ENCODE measurements around the gene DST.
"Not testable (repeated sequence)": the region's sequence is repeated elsewhere in the genome, so short reads cannot be mapped to it uniquely, and the experiment has no call there.

The DST gene

DNA sequence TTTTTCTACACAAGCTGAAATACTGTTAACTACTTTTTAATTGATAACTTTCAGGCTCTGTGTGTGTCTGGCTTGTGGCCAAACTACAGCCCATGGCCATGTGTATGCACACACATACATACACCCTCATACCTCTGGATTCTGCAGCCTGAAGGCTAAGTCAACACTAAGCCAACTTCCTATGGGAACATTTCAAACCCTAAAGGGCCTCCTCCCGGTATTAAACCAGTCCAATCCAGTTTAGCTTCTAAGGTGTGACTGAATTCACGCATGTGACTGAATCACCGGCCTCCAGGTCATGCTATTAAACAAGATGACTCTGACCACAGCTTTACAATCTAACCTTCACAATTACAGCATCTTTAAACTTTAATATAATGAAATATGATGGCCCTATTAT, 20.7 kb upstream of the DST start:
- peak; percentile 56 for DNase-seq (ENCODE audit: low read depth)

DNA sequence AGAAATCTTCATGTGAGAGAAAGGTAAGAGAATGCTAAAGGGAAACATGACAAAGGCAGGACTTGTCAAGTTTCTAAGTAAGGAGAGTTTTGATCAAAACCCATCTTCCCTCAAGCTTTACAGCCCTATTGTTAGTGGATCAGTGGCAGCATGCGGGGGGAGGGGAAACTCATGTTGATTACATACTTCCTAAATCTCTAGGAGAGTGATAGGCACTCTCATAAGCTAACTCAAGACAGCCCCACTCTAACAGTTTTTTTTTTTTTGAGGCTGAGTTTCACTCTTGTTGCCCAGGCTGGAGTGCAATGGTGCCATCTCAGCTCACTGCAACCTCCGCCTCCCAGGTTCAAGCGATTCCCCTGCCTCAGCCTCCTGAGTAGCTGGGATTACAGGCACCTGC, 18.6 kb upstream of the DST start:
- DNase-seq (ENCODE audit: low read depth), result not testable (repeated sequence)

DNA sequence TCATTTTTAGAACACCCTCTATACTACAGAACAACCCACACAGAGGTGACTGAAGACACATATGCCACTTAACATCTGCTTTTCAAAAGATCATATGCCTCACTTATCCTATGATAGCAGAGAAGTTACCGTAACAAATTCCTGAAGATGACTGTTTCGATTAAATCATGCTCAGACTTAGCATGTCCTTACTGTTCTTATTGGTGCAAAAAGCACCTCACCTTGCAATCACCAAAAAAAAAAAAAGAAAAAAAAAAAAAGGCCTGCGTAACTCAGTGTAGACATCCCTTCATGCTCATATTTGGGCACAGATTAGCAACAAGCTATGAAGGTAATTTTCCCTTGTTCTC, 17.7 kb upstream of the DST start:
- no peak for DNase-seq (ENCODE audit: low read depth)

DNA sequence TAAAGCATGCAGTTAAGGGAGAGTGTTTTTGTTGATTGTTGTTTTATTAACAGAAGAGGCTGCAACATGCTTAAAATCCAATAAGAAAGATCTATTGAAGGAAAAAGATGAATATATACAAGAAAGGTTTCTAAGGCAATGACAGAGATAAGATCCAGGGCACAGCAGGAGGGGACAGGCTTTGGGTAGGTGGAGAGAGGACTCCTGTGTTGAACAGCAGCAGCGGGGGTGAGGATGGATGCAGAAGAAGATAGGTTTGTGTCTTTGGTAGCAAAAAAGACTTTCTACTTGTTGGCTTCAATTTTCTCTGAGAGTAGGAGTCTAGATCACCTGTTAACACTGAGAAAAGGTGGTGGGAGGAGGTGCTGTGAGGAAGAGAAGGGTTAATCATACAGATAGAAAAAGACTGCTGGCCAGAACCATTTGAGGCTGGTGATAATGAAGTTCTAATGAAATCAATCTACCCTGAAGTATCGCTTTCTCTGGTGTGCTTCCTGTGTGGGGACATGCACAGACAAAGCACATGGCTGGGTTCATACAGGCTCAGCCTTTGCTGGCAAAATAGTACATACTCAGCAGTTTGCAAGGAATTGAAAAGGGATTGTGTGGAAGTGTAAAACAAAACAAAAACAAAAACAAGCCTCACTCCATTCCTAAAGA, 17.2 kb upstream of the DST start:
- DNase-seq (ENCODE audit: low read depth), result no peak

DNA sequence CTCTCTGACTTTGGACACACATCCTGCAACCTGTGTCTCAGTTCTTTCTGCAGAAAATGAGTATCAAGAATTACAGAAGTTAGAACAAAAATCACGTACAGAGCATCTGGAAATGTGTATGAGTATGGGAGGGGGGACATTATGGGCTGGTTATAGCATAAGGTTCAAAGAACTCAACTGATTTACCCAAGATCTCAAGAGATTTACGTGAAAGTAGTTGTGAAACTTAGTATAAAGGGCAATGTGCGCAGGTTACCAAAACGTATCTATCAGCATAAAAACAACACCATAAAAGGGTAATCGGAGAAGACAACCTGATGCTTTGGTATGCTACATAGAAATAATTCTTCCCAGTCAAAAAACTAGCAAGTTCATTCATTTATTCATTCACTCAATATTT, 15.6 kb upstream of the DST start:
- DNase-seq (ENCODE audit: low read depth), result no peak

DNA sequence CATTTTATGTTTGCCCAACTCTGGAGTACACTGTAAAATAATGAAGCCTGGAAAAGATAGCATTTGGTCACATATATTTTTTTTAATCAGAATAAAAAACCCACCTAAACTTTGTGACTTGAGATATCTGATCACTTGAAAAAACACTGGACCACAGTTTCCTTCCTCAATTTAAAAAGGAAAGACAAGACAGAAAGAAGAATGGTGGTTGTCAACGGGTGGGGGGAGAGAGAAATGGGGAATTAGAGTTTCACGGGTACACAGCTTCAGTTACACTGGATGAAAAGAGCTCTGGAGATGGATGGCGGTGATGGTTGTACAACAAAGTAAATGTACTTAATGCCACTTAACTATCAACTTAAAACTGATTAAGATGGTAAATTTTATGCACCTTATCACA, 14.7 kb upstream of the DST start:
- no peak for DNase-seq (ENCODE audit: low read depth)

DNA sequence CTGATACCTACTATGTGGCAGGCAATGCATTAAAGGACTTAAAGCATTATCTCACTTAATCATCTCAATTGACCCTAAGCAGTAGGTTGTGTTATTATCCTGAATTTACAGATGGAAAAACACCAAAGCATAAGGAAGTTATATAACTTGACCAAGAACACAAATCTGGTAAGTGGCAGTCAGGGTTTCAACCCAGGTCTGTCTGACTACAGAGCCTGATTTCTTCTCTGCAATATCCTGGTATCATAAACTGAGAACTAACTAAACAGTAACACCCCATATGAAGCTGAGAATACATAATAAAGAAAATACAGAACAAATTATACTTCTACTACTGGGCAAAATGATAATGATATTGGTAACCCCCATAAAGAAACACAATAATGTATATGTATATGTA, 13.8 kb upstream of the DST start:
- no peak for DNase-seq (ENCODE audit: low read depth)

DNA sequence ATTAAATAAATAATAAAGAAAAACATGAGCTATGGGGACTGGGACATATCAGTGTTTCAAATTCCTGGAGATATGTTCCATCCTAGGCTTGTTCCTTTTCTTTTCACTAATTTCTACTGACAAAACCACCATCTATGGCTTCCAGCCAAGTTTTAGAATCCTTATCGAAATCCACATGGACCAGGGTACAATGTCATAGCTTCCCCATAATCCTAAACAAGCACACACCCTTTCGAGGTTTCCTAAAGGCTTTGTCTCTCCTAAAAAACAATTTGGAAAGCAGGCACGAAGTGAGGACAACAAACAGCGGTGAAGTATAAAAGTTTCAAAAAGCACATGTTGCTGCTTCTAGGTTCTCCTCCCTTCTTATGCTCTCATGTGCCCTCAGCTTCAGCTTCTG, 13.3 kb upstream of the DST start:
- DNase-seq (ENCODE audit: low read depth), result no peak

DNA sequence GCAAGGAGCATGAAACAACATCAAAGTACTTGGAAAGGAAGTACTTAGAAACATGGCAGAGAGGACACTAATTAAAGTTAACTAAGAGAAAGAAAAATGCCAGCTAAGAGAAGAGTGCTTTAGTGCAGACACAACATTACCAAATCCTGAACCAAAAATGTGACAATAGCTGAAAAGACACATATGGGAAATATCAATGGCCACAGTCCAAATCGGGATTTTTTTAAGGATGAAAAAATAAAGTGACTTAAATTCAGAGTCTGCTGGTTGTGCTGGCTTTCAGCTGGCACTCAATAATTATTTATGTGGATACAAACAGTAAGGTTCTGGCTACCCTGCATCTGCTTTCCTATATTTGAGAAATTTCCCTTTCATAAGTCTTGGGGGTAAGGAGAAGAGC, 12.6 kb upstream of the DST start:
- no peak for DNase-seq (ENCODE audit: low read depth)

DNA sequence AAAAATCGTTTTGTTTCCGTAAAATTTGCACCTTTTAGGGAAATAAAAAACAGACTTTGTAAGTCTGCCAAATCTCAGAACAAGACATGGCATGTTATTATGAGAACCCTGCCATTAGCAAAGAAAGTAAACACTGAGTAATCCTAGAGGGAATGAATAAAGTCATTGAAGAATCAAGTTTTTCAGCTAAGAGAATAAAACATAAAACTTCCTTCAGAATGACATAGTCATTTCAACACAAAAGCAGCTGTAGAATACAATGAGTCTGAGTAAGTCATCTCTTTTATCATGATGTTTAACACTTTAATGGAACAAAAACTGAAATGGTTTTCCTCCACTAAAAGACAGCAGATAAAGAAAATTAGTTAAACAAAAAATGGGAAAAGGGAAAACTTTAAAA, 10.3 kb upstream of the DST start:
- peak; percentile 65 for DNase-seq (ENCODE audit: low read depth)

DNA sequence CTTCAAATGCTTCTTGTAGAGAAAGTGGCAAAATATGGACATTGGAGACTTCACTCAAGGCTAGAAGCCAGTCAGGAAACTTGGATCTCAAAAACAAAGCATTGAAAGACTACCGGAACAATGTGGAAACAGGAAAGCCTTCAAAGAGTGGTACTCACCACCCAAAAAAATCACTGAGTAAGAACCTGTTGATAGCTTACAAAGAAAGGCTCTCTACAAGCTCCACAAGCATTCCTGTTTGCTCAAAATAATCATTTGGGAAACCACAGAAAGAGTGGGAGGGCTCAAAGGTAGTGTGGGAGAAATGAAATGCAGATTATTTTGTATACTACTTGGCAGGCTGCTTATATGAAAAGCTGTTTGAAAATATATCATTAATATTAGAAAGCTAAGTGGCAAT, 9.5 kb upstream of the DST start:
- no peak for DNase-seq (ENCODE audit: low read depth)

DNA sequence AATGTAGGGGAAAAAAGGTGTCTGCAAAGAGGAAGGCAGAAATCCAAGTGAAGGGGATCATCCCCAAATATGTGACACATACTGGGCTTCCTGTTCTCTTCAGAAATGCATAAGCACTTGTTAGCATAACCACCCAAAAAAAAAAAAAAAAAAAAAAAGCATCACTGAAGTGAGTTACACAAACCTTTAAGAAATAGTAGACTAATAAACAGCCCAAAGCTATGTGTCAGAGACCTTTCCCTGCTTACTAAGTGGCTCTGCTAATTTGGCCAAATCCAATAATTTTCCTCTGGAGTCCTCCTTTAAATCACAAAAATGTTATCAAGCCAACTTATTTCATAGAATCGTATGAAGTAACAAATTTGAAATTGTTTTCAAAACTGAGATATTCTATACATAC, 7.5 kb upstream of the DST start:
- peak; percentile 59 for DNase-seq (ENCODE audit: low read depth)

DNA sequence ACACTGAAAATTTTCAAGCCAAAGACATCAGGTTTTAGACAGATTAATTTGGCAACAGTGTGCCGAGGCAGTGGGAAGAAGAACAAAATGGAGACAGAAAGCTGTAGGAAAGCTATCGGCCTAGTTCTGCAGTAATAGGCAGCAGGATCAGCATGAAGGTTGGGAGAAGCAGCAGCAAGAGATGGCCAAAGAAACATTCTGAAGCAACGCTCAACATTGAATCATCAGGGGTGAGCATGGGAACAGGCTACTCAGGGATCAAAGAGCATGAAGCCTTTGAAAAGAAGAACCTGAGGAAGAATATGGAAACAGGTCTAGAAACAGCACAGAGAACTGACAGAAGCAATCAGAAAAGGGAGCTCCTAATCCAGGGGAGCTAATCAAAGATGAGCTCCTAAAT, 7.1 kb upstream of the DST start:
- peak; percentile 56 for DNase-seq (ENCODE audit: low read depth)

DNA sequence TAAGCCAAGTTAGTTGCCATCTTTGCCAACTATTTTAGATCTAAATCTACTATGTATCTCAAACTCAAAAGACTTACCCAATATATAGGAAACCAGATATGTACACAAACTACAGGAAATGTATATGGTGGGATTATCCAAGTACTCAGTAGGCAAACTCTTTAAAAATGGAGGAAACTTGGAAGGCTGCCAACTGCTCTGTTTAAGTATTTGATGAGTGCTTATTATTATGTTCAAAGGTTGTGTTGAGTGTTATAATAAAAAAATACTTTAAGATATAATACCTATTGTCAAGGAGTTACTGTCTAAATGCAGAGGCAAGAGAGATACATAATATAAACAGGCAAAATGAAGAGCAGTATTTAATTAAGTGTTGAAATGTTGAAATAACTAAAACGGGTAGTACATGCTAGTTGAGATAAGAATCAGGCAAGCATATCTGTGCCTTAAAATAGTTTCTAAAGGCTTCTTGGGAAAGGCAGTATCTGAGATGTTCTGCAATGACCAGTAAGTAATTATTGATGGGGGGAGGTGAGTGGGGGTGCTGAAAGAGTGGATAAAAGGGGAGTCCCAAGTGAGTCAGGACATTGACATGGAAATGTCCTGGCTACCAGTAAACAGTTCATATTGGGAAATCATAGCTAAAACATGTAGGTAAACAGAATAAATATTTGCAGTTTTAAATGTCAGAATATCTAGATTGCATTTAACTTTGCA, 6.5 kb upstream of the DST start:
- DNase-seq (ENCODE audit: low read depth), result peak; percentile 29

DNA sequence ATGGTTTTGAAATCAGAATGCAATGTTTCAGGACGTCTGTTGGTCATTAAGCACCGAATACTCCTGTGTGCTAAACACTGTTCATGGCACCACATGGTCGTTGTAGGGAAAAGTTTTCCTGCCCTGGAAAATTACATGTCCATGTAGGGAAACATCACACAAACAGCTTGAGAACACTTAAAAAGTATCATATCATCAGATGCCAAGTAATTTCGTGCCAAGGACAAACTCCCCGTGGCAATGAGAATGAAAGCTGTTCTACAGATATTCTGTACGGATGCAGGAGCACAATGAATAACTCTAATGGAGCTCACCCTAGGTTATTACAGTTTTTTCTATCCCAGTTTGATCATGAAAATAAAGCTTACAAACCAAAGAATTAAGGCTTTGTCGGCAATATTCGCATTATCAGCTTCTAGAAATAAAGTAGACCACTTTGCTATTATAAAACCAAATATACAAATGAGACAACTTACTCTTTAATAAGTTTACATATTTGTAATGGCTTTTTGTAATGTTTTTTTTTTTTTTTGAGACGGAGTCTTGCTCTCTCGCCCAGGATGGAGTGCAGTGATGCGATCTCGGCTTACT, 4.6 kb upstream of the DST start:
- DNase-seq (ENCODE audit: low read depth), result no peak

DNA sequence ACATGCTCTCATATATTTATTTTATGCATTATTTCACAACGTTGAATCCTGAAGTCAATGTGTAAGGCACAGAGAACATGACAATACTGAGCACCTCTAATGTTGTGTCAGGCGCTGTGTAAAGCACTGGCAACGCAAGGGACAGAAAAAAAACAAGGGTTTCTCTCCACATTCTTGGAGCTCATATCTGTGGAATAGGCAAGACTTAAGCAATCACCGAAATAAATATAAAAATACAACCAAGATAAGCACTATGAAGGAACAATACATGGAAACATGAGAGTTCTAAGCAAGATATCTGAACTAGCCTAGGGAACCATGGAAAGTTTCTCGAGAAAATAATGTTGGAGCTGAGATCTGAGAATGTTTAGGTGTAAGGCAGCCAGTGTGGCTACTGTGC, 1.7 kb upstream of the DST start:
- DNase-seq (ENCODE audit: low read depth), result no peak

DNA sequence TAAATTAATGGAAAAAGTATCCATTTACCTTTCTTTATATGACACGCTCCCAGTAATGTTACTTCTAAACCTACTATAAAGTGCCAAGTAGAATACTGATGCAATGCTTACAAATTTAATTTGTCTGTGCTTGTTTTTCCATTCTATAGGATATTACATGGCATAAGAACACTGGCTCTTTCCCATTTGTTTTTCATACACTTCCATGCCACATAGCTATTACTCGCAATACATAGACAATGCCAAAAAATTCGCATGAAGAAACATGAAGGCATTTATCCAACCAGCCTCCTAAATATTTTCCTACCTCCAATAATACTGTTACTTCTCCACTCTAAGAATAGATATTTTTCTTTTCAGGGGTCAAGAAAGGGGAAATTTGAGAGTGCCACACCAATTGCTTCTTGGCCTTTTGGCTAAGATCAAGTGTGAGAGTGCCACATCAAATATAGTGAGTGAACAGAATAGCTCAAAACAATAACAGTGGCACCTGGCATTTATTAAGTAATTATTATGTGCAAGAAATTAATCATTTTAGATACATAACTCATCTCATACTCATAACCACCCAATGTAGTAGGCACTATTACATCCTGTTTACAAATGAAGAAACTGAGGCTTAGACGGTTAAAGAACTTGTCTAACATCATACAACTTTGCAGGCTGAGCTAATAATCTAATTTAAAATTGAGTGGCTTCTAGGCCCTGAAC, 845 bp upstream of the DST start:
- peak; percentile 45 for DNase-seq (ENCODE audit: low read depth)

DNA sequence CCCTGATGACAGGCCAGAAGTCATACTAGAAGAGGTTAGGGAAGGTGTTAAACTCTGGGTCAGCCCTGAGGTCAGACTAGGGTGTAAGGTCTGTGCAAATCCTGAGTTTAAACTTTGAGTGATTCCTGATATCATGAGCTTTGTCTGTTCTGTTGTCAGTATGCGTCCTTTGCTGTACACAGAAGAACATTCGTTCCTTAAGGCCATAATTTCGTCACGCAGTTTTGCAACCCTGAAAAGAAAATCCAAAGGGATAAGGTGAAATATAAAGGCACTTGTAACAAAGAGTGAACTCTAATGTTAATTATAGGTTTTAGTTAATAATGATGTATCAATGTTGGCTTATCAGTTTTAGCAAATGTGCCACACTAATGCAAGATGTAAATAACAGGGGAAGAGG, 2.3 kb downstream of the DST start:
- DNase-seq (ENCODE audit: low read depth), result no peak

DNA sequence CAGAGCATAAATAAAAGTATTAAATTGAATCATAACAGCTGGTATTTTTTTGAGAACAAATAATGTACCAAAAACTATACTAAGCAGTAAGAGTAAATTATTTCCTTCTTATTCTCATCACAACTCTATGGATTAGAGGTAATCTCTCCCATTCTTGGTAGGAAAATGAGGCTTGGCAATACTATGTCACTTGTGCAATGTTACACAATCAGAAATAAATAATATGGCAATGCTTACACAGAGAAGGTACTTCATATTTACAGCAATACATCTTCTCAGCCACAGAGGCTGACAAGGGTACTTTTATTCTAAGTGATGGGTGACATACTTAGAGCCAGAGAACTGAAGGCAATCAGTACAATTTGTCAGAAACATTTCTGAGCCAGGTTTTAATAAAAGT, 3.9 kb downstream of the DST start:
- no peak for DNase-seq (ENCODE audit: low read depth)

DNA sequence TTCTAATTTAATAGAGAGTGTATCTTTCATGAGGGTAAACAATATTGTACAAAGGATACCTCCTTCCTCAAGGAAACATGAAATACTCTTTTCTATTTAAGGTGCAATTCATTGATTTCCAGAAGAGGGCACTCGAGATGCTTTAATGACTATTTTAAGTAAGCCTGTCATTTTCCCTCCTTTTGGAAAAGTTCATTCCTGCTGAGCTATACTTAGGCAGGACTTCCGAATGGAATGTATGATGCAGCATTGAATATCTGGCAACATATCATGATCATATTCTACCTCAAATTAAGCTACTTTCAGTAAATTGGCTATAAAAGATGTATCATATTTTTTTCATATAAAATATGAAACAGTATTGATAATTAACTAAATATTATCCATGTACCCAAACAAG, 5.0 kb downstream of the DST start:
- peak; percentile 89 for DNase-seq (ENCODE audit: low read depth)

DNA sequence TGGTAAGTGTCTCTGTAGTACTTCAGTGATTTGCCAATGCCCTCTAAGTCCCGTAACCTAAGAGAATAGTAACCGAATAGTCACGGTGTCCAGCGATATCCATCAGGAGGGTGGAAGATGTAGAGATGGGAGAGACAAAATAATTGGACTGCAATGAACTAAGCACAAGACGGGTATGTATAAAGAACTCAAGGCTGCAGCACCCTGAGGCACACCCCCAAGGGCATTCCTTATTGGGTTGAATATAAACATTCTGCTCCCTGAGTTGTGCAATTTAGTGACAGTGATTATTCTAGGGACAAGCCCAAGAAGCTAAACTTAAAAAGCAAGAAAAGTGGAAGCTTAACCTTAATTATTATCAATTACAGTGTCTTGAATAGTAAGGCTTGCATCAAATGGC, 14.6 kb downstream of the DST start:
- DNase-seq (ENCODE audit: low read depth), result no peak

DNA sequence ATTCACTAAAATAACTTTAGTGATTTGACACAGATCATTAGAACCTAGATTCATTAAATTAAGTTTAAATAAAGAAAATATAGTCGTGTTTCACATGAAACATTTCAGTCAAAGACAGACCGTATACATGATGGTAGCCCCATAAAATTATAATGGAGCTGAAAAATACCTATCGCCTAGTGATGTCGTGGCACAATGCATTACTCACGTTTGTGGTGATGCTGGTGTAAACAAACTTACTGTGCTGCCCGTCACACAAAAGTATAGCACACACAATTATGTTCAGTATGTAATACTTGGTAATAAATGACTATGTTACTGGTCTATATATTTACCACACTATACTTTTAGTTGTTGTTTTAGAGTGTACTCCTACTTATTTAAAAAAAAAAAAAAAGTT, 17.3 kb downstream of the DST start:
- peak; percentile 63 for DNase-seq (ENCODE audit: low read depth)

DNA sequence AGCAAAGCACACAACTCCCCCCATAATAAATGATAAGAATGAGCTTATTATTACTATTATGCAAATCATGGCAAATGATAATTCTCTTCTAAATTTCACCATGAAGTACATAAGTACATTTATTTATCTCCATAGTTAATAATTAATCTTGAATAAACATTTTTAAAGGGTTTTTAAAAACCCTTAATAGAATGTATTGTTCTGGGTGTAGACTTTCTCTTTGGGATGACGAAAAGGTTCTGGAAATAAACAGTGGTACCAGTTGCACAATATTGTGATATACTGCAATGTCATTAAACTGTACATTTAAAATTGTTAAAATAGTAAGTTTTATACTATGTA, 18.0 kb downstream of the DST start:
- DNase-seq (ENCODE audit: low read depth), result no peak

Data from ELR (cell line).